Activated gamma-delta T cell (primary cell): ENCODE data around the gene RPL7L1.
"Not testable (repeated sequence)": the region's sequence is repeated elsewhere in the genome, so short reads cannot be mapped to it uniquely, and the experiment has no call there.

ENCODE experiments used
- DNase-seq: peaks from one replicate; lab custom pipeline; 2025; lab: John Stamatoyannopoulos, UW
- total RNA-seq, 2 donors: gene quantifications; one replicate each; lab custom pipeline; 2026; lab: John Stamatoyannopoulos, UW

Gene RPL7L1
- 166 to 181 reads per million in 2 donors for total RNA-seq

GRCh38 chr6:42879372-42880239 is at the start of gene RPL7L1:
RPL7L1 (plus strand) TSS chr6:42879616; CDS start chr6:42879911, 295 bp downstream.
- DNase-seq = peak; percentile 66

DNA sequence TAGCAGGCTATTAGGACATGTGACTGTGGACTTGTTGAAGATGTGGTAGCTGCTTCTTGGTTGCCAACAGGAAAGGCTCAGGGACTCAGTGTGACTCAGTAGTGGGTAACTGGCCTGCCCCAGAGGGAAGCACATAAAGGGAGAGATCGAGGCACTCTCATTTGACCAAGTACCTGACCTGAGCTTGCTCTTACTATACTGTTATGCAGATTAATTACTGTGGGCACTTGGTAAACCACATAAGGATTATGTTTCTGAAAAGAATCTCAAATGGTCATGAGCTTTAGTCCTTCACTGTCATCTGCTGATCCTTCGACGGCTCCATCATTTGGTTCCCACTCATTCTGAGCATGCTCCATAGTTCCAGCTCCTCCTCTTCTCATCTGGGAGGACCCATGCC is 48.2 kb upstream of the RPL7L1 start:
- no peak for DNase-seq

DNA sequence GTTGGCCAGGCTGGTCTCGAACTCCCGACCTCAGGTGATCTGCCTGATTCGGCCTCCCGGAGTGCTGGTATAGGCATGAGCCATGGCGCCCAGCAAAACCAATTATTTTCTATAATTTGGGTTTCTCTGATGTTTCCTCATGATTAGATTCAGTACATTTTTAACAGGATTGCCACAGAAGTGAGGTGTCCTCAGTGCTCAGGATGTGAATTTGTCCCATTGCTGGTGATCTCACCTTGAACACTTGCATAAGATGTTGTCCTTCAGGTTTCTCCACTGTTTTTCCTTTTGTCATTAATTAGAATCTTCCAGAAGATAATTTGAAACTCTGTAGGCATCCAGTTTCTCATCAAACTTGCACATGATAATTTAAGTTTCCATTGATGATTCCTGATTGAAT is 45.4 kb upstream of the RPL7L1 start:
- DNase-seq = no peak

- DNase-seq = no peak
Measured at GRCh38 chr6:42841844-42842584, 37.4 kb upstream of the RPL7L1 start.

GRCh38 chr6:42845327-42845694 is 34.1 kb upstream of the RPL7L1 start:
- DNase-seq = no peak

GRCh38 chr6:42846505-42846904 is 32.9 kb upstream of the RPL7L1 start:
- DNase-seq = no peak

DNA sequence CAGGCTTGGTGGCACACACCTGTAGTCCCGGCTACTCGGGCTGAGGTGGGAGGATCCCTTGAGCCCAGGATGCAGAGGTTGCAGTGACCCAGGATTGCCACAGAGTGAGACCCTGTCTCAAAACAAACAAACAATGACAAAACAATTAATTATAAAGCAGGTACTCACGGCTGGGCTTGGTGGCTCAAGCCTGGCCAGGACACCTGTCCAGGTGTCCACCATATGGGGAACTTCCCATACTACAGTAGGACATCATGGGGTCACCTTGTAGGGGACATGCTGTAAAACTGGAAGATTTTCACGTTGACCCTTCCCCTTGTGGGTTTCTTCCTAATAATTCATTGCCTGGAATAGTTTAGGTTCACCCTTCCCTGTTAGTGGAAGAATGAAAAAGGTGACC is 30.7 kb upstream of the RPL7L1 start:
- no peak for DNase-seq

DNA sequence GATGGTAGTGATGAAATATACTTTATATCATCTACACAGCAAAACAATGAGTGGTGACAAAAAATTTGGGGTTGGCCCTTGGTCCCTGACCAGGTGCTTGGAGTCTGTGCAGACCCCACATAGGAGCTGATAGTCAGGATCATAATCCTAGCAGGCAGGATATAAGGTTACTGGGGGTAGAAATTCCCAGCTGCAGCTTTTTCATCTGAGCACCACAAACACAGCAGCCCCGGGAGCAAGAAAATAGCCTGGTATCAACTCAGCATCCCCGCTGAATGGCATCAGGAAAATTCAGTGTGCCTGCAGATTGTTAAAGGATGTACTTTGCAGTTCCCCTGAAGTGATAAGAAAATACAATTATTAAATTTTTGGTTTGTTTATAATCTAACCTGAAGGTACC is 27.8 kb upstream of the RPL7L1 start:
- DNase-seq = no peak

DNA sequence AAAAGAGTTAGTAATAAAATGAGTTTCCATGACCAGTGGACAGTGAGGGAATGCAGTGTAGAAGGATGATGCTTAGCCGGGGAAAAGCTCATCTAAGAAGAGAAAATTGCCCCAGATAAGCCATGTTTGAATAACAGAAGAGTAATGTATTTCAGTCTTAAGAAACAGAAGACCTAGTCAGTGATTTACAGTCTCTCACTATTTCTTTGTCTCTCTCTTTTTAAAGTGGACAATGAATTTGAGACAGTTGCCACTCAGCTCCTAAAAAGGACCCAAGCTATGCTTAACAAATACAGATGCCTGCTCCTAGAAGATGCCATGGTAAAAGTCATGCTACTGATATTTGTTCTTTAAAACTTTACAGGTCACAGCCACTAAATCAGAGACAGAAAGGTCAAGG is 19.4 kb upstream of the RPL7L1 start:
- DNase-seq = no peak

DNA sequence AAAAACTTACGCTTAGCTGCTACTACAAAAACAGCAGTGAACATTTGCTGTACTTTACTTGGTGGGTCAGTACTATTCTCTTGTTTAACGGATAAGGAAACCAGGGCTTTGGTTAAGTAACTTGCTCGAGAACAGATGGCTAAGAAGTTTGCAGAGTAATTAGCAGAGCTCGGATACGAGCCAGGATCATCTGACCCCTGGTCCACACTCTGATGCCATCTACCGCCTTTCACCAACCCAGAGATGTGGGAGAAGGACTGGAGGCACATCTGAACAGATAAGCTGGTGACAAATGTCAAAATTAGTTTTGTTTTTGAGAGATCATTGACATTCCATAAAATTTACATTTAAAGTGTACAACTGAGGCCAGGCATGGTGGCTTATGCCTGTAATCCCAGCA is 18.9 kb upstream of the RPL7L1 start:
- DNase-seq = no peak

DNA sequence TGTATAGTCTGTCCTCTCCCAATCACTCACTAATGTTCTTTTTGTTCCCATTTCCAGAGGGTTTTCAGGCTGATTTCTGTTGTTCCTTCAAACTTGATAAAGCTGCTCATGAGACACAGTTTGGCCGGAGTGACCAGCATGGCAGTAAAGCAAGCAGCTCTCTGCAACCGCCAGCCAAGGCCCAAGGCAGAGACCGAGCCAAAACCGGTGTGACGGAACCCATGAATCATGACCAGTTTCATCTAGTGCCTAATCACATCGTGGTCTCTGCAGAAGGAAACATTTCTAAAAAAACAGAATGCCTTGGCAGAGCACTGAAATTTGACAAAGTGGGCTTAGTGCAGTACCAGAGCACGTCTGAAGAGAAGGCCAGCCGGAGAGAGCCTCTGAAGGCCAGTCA is 14.8 kb upstream of the RPL7L1 start:
- DNase-seq = no peak

- DNase-seq = no peak
Measured at GRCh38 chr6:42870145-42870936, 9.1 kb upstream of the RPL7L1 start.

DNA sequence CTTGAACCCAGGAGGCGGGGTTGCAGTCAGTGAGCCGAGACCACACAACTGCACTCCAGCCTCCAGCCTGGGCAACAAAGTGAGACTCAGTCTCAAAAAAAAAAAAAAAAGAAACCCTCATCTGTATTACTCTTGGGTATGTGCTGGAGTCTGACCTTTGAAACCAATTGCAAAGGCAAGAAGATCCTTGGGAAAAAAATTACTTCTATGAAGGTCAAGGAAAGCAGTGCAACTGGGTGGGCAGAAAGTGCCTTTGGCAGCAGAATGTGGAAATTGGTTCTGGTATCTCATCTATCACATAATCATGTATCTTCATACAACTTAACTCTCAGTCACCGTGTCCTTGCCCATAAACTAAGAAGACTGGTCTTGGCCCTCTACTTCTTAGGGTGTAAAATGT is 7.7 kb upstream of the RPL7L1 start:
- DNase-seq = no peak

DNA sequence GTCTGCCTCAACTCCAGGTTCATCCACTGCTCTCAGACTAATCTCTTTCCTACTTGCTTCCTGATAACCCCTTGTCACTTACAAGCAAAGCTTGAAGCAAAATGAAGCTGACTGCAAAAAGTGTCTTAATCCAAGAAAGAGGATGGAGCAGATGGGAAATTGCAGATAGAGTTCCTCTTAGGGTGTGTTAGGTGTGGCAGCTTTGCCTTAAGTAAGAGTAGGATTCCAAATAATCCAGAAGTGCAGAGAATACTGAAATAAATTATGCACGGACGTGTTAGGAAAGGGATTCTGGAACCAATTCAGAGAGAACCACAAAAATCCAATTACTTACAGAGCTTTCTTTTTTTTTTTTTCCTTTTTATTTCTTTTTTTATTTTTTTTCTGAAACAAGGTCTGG is 6.1 kb upstream of the RPL7L1 start:
- no peak for DNase-seq

DNA sequence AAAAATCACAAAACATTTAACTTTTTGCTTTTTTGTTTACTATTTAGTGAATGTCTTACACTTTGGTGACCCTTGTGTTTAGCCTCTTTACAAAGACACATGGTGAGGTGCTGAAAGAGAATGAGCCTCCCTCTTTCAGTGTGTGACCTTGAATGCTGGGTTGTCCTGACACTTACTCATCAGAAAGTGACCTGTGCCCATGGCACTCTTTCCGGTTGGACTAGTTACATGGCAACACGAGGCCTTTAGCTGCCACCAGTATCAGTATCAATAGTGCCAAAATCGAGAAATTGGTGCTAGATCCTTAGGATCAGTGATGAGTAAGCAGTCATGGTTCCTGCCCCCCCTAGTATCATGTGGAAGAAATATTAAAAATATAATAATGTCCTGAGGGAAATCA is 1.7 kb upstream of the RPL7L1 start:
- no peak for DNase-seq

DNA sequence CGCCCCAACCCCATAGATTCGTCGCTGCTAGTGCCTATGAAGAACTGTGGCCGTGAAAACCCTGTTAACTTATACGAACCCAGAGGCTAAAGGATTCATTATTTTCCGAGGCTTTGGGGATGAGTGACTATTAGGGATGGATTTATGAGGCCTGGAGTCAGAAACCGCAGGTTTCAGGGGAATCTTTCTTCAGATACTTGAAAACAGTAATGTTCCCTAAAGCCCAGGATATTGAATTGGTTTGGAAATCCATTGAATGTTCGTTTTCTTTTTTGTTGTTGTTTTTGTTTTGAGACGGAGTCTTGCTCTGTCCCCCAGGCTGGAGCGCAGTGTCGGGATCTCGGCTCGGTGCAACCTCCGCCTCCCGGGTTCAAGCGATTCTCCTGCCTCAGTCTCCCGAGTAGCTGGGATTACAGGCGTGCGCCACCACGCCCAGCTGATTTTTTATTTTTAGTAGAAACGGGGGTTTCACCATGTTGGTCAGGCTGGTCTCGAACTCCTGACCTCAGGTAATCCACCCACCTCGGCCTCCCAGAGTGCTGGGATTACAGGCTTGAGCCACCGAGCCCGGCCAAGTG is 913 bp downstream of the RPL7L1 start:
- DNase-seq = not testable (repeated sequence)

- DNase-seq = not testable (repeated sequence)
Measured at GRCh38 chr6:42880871-42881270, 1.5 kb downstream of the RPL7L1 start.

DNA sequence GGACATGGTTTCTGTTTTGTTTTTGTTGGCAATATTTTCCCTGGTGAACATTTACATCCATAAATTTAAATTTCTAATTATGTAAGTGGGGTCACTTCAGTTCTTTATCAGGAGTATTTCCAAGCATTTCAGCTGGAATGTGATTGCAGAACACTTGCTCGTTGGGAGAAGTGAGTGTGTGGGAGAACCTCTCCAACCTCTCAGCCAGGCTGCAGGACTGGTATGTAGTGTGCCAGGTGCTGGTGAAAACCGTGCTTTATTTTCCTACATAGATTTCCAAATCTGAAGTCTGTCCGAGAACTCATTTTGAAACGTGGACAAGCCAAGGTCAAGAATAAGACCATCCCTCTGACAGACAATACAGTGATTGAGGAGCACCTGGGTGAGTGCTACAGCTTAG is 6.3 kb downstream of the RPL7L1 start:
- no peak for DNase-seq

DNA sequence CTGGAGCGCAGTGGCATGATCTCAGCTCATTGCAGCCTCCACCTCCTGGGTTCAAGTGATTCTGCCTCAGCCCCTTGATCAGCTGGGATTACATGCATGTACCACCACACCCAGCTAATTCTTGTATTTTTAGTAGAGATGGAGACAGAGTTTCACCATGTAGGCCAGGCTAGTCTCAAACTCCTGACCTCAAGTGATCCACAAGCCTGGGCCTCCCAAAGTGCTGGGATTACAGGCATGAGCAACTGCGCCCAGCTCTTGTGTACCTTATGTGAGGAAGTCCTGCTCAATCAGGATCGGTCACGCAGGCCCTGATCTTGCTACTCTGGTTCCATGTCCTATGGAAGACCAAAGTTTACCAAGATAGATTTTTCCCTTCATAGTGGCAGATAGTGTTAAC is 8.8 kb downstream of the RPL7L1 start:
- DNase-seq = not testable (repeated sequence)

- DNase-seq = no peak
Measured at GRCh38 chr6:42889815-42890214, 10.4 kb downstream of the RPL7L1 start.

DNA sequence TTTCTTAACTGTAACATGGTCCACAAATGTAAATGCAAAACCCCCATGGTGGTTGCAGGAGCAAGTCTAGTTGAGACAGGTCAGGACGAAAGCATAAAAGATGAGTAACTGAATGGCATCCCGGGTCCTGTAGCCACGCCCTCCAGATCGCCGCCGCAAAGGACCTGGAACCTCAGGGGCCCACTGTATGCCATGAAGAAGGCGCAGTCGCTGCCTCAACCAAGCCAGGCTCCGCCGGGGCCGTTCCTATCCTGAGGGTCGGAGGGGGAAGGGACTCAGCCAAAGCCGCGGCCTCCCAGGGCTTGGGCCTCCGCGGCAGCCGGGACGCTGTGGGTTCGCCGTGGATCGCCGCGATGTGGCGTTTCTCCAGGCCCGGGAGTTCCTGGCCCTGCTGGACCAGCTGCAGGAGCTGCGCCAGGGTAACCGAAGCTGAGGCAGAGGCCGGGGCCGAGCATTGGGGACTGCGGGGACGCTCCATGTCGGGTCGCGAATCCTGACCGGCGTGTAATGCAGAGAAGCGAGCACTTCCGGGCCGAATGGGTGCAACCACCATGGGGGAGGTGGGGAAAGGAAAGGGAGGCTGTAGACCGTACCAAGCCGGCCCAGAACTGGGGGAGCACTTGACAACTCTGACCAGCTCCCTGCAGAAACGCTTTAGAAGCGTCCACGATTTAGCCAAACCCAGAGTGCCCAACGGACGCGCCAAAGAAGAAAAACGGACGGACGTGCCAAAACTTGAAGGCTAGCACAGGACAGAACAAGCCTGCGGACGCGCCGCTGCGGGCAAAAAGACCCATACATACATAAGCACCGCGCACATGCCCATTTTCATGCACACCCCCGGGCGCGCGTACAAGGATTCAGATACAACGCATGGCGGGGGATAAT is 11.1 kb downstream of the RPL7L1 start:
- peak; percentile 42 for DNase-seq
